HEK293T (cell line): ENCODE measurements around the gene COL4A4.

Experiments
- CTCF ChIA-PET: fragments of 350-600 bp; formaldehyde crosslinking; extraction: SDS; loops from one replicate; lab custom pipeline; 2021; ENCODE audit warnings: antibody characterized with exemption, inconsistent platforms; lab: Yijun Ruan, JAX
- POLR2A ChIA-PET: fragments of 350-600 bp; formaldehyde crosslinking; extraction: SDS; loops from one replicate; lab custom pipeline; 2020; ENCODE audit warnings: antibody characterized with exemption, inconsistent platforms; lab: Yijun Ruan, JAX
- DNase-seq: peaks from one replicate; pipeline ENCODE4 v3.0.0; 2012; ENCODE audit warnings: mixed read lengths; ENCODE audit errors: extremely low spot score
- ARNT ChIP-seq: fragments of 450-650 bp; IDR thresholded peaks from 2 replicates; pipeline ENCODE4 v1.6.1; 2017; ENCODE audit warnings: mild to moderate bottlenecking
- BHLHE40 ChIP-seq: fragments of 450-650 bp; IDR thresholded peaks from 2 replicates; pipeline ENCODE4 v1.6.1; 2016; ENCODE audit warnings: mild to moderate bottlenecking, moderate library complexity, borderline replicate concordance
- CTBP1 ChIP-seq: fragments of 450-650 bp; IDR thresholded peaks from 2 replicates; pipeline ENCODE4 v1.6.1; 2016; ENCODE audit warnings: borderline replicate concordance
- ELF4 ChIP-seq: fragments of 450-650 bp; IDR thresholded peaks from 2 replicates; pipeline ENCODE4 v1.6.1; 2017; ENCODE audit warnings: antibody characterized with exemption
- FOXA1 ChIP-seq: fragments of 450-650 bp; IDR thresholded peaks from 2 replicates; pipeline ENCODE4 v1.6.1; 2016; ENCODE audit warnings: mild to moderate bottlenecking
- FOXK2 ChIP-seq: fragments of 450-650 bp; IDR thresholded peaks from 2 replicates; pipeline ENCODE4 v1.6.1; 2016; ENCODE audit warnings: mild to moderate bottlenecking
- FOXM1 ChIP-seq: fragments of 450-650 bp; IDR thresholded peaks from 2 replicates; pipeline ENCODE4 v1.6.1; 2017; ENCODE audit warnings: mild to moderate bottlenecking, borderline replicate concordance
- HDGF ChIP-seq: fragments of 450-650 bp; IDR thresholded peaks from 2 replicates; pipeline ENCODE4 v1.6.1; 2017; ENCODE audit warnings: antibody characterized with exemption, borderline replicate concordance
- L3MBTL2 ChIP-seq: fragments of 450-650 bp; conservative IDR thresholded peaks from 2 replicates; pipeline ENCODE4 v1.6.1; 2016; ENCODE audit warnings: mild to moderate bottlenecking
- LEF1 ChIP-seq: fragments of 450-650 bp; IDR thresholded peaks from 2 replicates; pipeline ENCODE4 v1.6.1; 2017; ENCODE audit warnings: mild to moderate bottlenecking, borderline replicate concordance
- NFRKB ChIP-seq: fragments of 450-650 bp; IDR thresholded peaks from 2 replicates; pipeline ENCODE4 v1.6.1; 2016; ENCODE audit warnings: mild to moderate bottlenecking, moderate library complexity
- PKNOX1 ChIP-seq: fragments of 450-650 bp; IDR thresholded peaks from 2 replicates; pipeline ENCODE4 v1.6.1; 2016
- SP1 ChIP-seq: fragments of 450-650 bp; IDR thresholded peaks from 2 replicates; pipeline ENCODE4 v1.6.1; 2017
- SUZ12 ChIP-seq: fragments of 450-650 bp; IDR thresholded peaks from 2 replicates; pipeline ENCODE4 v1.6.1; 2016; ENCODE audit warnings: mild to moderate bottlenecking
- TARDBP ChIP-seq: fragments of 450-650 bp; IDR thresholded peaks from 2 replicates; pipeline ENCODE4 v1.6.1; 2016
- ZNF384 ChIP-seq: fragments of 450-650 bp; IDR thresholded peaks from 2 replicates; pipeline ENCODE4 v1.6.1; 2016

COL4A4 gene

GRCh38 chr2:226953206-226953605 lies 210.8 kb downstream of the COL4A4 start:
- CTCF ChIA-PET: no interaction called here
- TF ChIP-seq BHLHE40: no peak
- no peak for TF ChIP-seq TARDBP
- TF ChIP-seq SUZ12: no peak
- TF ChIP-seq FOXK2: no peak
- no peak for TF ChIP-seq ZNF384
- TF ChIP-seq NFRKB: no peak
- no peak for TF ChIP-seq HDGF
- TF ChIP-seq PKNOX1: no peak
- no peak for TF ChIP-seq LEF1
- no peak for TF ChIP-seq FOXA1
- TF ChIP-seq CTBP1: no peak
- no peak for TF ChIP-seq ARNT
- TF ChIP-seq L3MBTL2: no peak
- no peak for TF ChIP-seq ELF4
- TF ChIP-seq FOXM1: no peak
- no peak for TF ChIP-seq SP1
- POLR2A ChIA-PET: no interaction called here
- no peak for DNase-seq
